ENCODE results near the gene ARFGAP1.

DNA sequence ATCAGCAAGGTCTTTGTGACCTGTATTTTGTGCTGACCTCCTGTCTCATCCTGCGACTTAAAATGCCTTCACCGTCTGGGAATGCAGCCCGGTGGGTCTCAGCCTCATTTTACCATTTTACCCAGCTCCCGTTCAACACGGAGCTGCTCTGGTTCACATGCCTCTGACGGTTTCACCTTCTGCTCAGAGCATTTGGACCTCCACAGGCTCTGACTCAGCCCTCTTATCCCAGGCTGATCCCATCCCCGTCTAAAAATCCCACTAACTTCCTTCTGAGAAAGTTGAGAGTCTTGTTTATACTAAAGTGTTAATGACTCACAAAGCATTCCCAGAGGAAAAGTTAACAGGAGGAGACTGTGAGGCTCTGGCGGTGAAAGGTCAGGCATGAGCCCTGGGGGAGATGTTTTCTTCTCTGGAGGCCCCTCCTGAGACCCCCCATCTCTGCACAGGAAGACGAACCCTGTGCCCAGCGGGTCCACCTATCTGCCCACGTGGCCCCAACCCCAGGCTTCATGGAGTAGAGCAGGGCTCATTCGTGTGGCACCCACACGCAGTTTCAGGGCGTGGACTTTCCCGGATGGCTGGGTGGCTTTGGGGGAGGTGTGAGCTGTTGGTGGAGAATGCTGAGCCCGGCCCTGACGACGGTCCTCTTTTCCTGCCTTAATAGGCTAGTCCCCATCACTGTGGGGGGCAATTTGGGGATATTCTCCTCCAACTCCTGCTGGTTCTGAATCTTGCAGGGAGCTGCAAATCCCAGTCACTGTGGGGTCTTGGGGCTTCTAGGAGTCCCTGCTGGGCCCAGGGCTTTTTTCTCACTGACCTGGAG, 40.2 kb upstream of the ARFGAP1 start:
- TF ChIP-seq YY1 (IDR thresholded peaks at IDR 0.05; ENCODE audit: insufficient read depth, insufficient read length) (no peak), ZNF274 (IDR thresholded peaks at IDR 0.05; ENCODE audit: low read depth, low read length) (no peak), SUZ12 (IDR thresholded peaks at IDR 0.05; ENCODE audit: extremely low read depth, insufficient read depth, insufficient read length) (no peak)

Data from NT2/D1 (cell line).